Effector memory CD4-positive, alpha-beta T cell (primary cell): ENCODE results near the gene EFHC1.

Experiments used
- DNase-seq, 3 donors: peaks; one replicate each; pipeline ENCODE4 v3.0.0-alpha.2; 2020
- H3K27ac ChIP-seq: 2 replicates; pipeline ENCODE4 v1.7.0; 2013; ENCODE audit warnings: mild to moderate bottlenecking, low read length, moderate library complexity; ENCODE audit not compliant: insufficient read depth, poor library complexity, severe bottlenecking
- H3K27me3 ChIP-seq: replicated peaks from 2 replicates; pipeline ENCODE4 v1.7.0; 2013; ENCODE audit warnings: mild to moderate bottlenecking, low read length; ENCODE audit not compliant: insufficient read depth, control insufficient read depth, poor library complexity, severe bottlenecking
- H3K36me3 ChIP-seq: 2 replicates; pipeline ENCODE4 v1.7.0; 2013; ENCODE audit warnings: mild to moderate bottlenecking, low read length, moderate library complexity; ENCODE audit not compliant: control insufficient read depth, insufficient read depth
- H3K4me1 ChIP-seq: 2 replicates; pipeline ENCODE4 v1.7.0; 2013; ENCODE audit warnings: low read length, mild to moderate bottlenecking; ENCODE audit not compliant: control insufficient read depth, insufficient read depth, poor library complexity, severe bottlenecking
- H3K4me3 ChIP-seq: 2 replicates; pipeline ENCODE4 v1.7.0; 2013; ENCODE audit warnings: low read length, low read depth, mild to moderate bottlenecking; ENCODE audit not compliant: insufficient read depth, poor library complexity, severe bottlenecking
- H3K9me3 ChIP-seq: 2 replicates; pipeline ENCODE4 v1.7.0; 2013; ENCODE audit warnings: mild to moderate bottlenecking, low read length, moderate library complexity; ENCODE audit not compliant: control insufficient read depth

The EFHC1 gene

GRCh38 chr6:52394251-52394666 is 25.9 kb upstream of the EFHC1 start:
- DNase-seq = no peak
- Histone ChIP-seq H3K27ac (peak overlapping the region; percentile 77), H3K27me3 (no peaks in the 10 kb centered on the region), H3K36me3 (no peaks in the 10 kb centered on the region), H3K4me1 (peaks cover 82% of the 10 kb centered on the region), H3K9me3 (no peaks in the 10 kb centered on the region), H3K4me3 (peak overlapping the region; percentile 12)

DNA sequence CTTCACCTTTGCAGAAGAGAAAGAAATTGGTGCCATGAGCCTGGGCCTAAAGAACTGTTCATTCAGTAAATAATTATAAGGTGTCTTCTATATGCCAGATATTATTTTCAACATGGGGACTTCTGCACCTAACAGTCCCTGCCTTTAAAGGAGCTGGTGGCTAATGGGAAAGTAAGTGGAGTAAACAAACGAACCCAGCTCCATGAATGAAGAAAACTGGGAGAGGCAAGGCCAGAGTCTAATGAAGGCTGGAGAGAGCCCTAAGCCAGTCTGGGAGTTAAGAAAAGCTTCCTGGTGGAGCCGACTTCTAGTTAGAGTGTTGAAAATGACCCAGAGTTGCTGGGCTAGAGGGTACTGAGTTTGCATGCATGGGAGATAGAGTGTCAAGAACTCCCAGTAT is 24.2 kb upstream of the EFHC1 start:
- Histone ChIP-seq H3K9me3 (no peaks in the 10 kb centered on the region), H3K4me1 (peaks cover 82% of the 10 kb centered on the region), H3K4me3 (no peak overlapping the region), H3K36me3 (no peaks in the 10 kb centered on the region), H3K27ac (peak overlapping the region; percentile 36), H3K27me3 (no peaks in the 10 kb centered on the region)
- no peak for DNase-seq

- H3K27ac ChIP-seq = peak overlapping the region; percentile 85
- peaks cover 49% of the 10 kb centered on the region for H3K4me1 ChIP-seq
- no peaks in the 10 kb centered on the region for H3K9me3 ChIP-seq
- H3K4me3 ChIP-seq = no peak overlapping the region
- no peaks in the 10 kb centered on the region for H3K27me3 ChIP-seq
- H3K36me3 ChIP-seq = peaks cover 16% of the 10 kb centered on the region
- peak in 1 of 3 donors; percentile 25 for DNase-seq
These were observed 20.4 kb upstream of the EFHC1 start for GRCh38 chr6:52399511-52400312.

- no peak for DNase-seq
- Histone ChIP-seq H3K36me3 (peaks cover 21% of the 10 kb centered on the region), H3K27me3 (no peaks in the 10 kb centered on the region), H3K27ac (peak overlapping the region; percentile 85), H3K4me1 (peaks cover 42% of the 10 kb centered on the region), H3K9me3 (no peaks in the 10 kb centered on the region), H3K4me3 (no peak overlapping the region)
These were observed 19.7 kb upstream of the EFHC1 start for GRCh38 chr6:52400313-52401041.

- Histone ChIP-seq H3K36me3 (peaks cover 21% of the 10 kb centered on the region), H3K4me1 (peaks cover 24% of the 10 kb centered on the region), H3K9me3 (no peaks in the 10 kb centered on the region), H3K4me3 (no peak overlapping the region), H3K27me3 (no peaks in the 10 kb centered on the region), H3K27ac (no peak overlapping the region)
- DNase-seq = no peak
These were observed 17.1 kb upstream of the EFHC1 start for GRCh38 chr6:52403086-52403485.

DNA sequence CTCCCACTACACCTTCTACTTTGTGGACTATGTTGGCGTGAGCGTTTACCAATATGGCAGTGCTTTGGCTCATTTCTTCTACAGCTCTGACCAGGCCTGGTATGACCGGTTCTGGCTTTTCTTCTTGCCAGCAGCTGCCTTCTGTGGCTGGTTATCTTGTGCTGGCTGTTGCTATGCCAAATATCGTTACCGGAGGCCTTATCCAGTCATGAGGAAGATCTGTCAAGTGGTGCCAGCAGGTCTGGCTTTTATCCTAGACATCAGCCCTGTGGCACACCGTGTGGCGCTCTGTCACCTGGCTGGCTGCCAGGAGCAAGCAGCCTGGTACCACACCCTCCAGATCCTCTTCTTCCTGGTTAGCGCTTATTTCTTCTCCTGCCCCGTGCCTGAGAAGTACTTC is 16.5 kb upstream of the EFHC1 start:
- H3K4me1 ChIP-seq = peaks cover 21% of the 10 kb centered on the region
- H3K27ac ChIP-seq = no peak overlapping the region
- no peak for DNase-seq
- H3K36me3 ChIP-seq = peaks cover 21% of the 10 kb centered on the region
- no peaks in the 10 kb centered on the region for H3K27me3 ChIP-seq
- H3K9me3 ChIP-seq = no peaks in the 10 kb centered on the region
- no peak overlapping the region for H3K4me3 ChIP-seq

- H3K4me1 ChIP-seq = peaks cover 5% of the 10 kb centered on the region
- H3K27me3 ChIP-seq = no peaks in the 10 kb centered on the region
- DNase-seq = no peak
- H3K36me3 ChIP-seq = peaks cover 21% of the 10 kb centered on the region
- H3K4me3 ChIP-seq = no peak overlapping the region
- no peaks in the 10 kb centered on the region for H3K9me3 ChIP-seq
- H3K27ac ChIP-seq = no peak overlapping the region
These were observed 14.9 kb upstream of the EFHC1 start for GRCh38 chr6:52405243-52405642.

DNA sequence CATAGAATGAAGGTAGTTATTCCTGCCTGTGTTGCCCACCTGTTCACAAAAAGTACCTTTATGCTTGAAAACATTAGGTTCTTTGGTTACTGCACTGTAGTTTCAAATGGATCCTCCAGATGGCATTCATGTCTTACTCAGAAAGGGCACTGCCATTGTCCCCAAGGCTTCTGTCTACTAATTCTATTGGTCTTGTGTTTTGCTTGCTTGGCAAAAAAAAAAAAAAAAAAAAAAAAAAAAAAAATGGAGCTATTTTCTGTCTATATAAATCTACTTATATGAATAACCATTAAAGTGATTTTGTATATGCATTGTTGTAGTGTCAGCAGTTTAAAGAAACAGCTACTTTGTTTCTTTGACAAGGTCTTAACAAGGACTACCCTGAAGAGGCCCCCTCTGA is 12.7 kb upstream of the EFHC1 start:
- DNase-seq = no peak
- no peak overlapping the region for H3K27ac ChIP-seq
- H3K9me3 ChIP-seq = no peaks in the 10 kb centered on the region
- H3K36me3 ChIP-seq = peaks cover 21% of the 10 kb centered on the region
- H3K27me3 ChIP-seq = no peaks in the 10 kb centered on the region
- H3K4me1 ChIP-seq = no peaks in the 10 kb centered on the region
- H3K4me3 ChIP-seq = no peak overlapping the region

GRCh38 chr6:52409499-52409898 is 10.6 kb upstream of the EFHC1 start:
- Histone ChIP-seq H3K36me3 (peaks cover 7% of the 10 kb centered on the region), H3K4me1 (no peaks in the 10 kb centered on the region), H3K27me3 (no peaks in the 10 kb centered on the region), H3K9me3 (no peaks in the 10 kb centered on the region), H3K4me3 (no peak overlapping the region), H3K27ac (no peak overlapping the region)
- no peak for DNase-seq

GRCh38 chr6:52410979-52411378 is 9.2 kb upstream of the EFHC1 start:
- Histone ChIP-seq H3K9me3 (no peaks in the 10 kb centered on the region), H3K27me3 (no peaks in the 10 kb centered on the region), H3K4me1 (no peaks in the 10 kb centered on the region), H3K4me3 (no peak overlapping the region), H3K27ac (no peak overlapping the region), H3K36me3 (no peaks in the 10 kb centered on the region)
- no peak for DNase-seq
